Aorta (tissue), 5 donors: Measurements from ENCODE around the gene CST7. TPM values are rescaled to one million over a fixed set of nuclear protein-coding genes. Genes with fewer than 3 reads are reported as not detected.
A peak's percentile ranks its signal among the peaks of the same experiment; 100 is the strongest.

Experiments used
- ATAC-seq: fragments of 200-7000 bp; cut with Tn5 transposase; one replicate; pipeline ENCODE4 v1.9.1; 2022; ENCODE audit warnings: moderate library complexity; ENCODE audit not compliant: low FRiP score
- DNase-seq, 2 donors: peaks; one replicate each; pipeline ENCODE4 v3.0.0-alpha.2; 2020
- H3K27ac ChIP-seq, 2 donors: one replicate each; pipeline ENCODE4 v1.5.1; 2013; ENCODE audit warnings: low read length in 2 of 2, mild to moderate bottlenecking in 2 of 2, moderate library complexity in 2 of 2, control low read depth in 1 of 2, inconsistent platforms in 1 of 2, low read depth in 1 of 2
- H3K27me3 ChIP-seq, 2 donors: one replicate each; pipeline ENCODE4 v1.6.1; 2013; ENCODE audit warnings: control low read depth in 1 of 2, low read length in 1 of 2, mild to moderate bottlenecking in 1 of 2, moderate library complexity in 1 of 2; ENCODE audit not compliant: insufficient read depth in 2 of 2, control insufficient read depth in 1 of 2
- H3K36me3 ChIP-seq, 2 donors: one replicate each; pipeline ENCODE4 v1.6.1; 2013; ENCODE audit warnings: control low read depth in 1 of 2, low read length in 1 of 2, mild to moderate bottlenecking in 1 of 2; ENCODE audit not compliant: insufficient read depth in 2 of 2, control insufficient read depth in 1 of 2
- H3K4me1 ChIP-seq, 2 donors: one replicate each; pipeline ENCODE4 v1.6.1; 2013; ENCODE audit warnings: low read length in 2 of 2, control low read depth in 1 of 2, mild to moderate bottlenecking in 1 of 2, moderate library complexity in 1 of 2; ENCODE audit not compliant: insufficient read depth in 2 of 2, control insufficient read depth in 1 of 2
- H3K4me3 ChIP-seq, 2 donors: one replicate each; pipeline ENCODE4 v1.5.1; 2013; ENCODE audit warnings: low read length in 2 of 2, control low read depth in 1 of 2, mild to moderate bottlenecking in 1 of 2
- H3K9me3 ChIP-seq: one replicate; pipeline ENCODE4 v1.6.1; 2013; ENCODE audit warnings: mild to moderate bottlenecking, low read length; ENCODE audit not compliant: control insufficient read depth
- WGBS, 2 donors: extraction: QIAGEN DNeasy Blood & Tissue Kit; methylation state at CpG; one replicate each; pipeline ENCODE4 v1.1.7; 2013; 5-methylcytosine and 5-hydroxymethylcytosine counted together
- intact Hi-C, 2 donors: fragments of 100-400 bp; cut with DNase I; formaldehyde crosslinking; loops; one replicate each; pipeline versions ENCODE4 v1.14.2 to v1.15.0; 2022
- polyA plus RNA-seq, 2 donors: library from polyadenylated mRNA; stranded (reverse); fragments of 200-250 nt; gene quantifications; one replicate each; pipeline ENCODE4 v1.2.3, GENCODE V29; 2013
- total RNA-seq, 2 donors: library from RNA; stranded (reverse); fragmentation: NEBNext Ultra II Directional; extraction: Animal tissue kit (Norgen Biotek cat#: 25700); gene quantifications; one replicate each; pipeline ENCODE4 v1.2.1, GENCODE V29; 2021
- donor health status: healthy with polysubstance abuse.
- donor health status: Bipolar disorder and iron deficiency.
- donor health status: DM: no; HTN: no; CAD: no.
- donor health status: DM: no; HTN: no; CAD: no.
- donor health status: DM: yes; HTN: yes; CAD: no.

CST7 gene
- total and polyA plus RNA-seq, 4 donors, result 1.0 to 4.6 (median 3.5) TPM

GRCh38 chr20:25005661-25006060 is 56.6 kb downstream of the CST7 start:
- no peak overlapping the region for H3K27ac ChIP-seq
- DNase-seq, result peak in 1 of 2 donors; percentile 70

GRCh38 chr20:25006431-25007167 is 57.5 kb downstream of the CST7 start:
- peak in 1 of 2 donors; percentile 31 for DNase-seq
- 81 to 85% methylated on average over 12 of the region's 12 CpGs for WGBS, 2 donors
- H3K27ac ChIP-seq, result peak overlapping the region in 1 of 2 donors; percentile 7

More at GRCh38 chr20:25005661-25006060, 56.6 kb downstream of the CST7 start:
- no peaks in the 10 kb centered on the region for H3K27me3 ChIP-seq
- H3K4me3 ChIP-seq, result no peak overlapping the region
- H3K9me3 ChIP-seq, result no peaks in the 10 kb centered on the region
- no peak for ATAC-seq
- H3K36me3 ChIP-seq, result peaks cover 0 to 7% of the 10 kb centered on the region in 2 donors
- intact Hi-C loops, result no loop called here
- H3K4me1 ChIP-seq, result no peaks in the 10 kb centered on the region
- WGBS, 2 donors, result 84 to 88% methylated on average over 8 of the region's 8 CpGs

GRCh38 chr20:25007491-25008305 is 58.6 kb downstream of the CST7 start:
- intact Hi-C loops, result no loop called here
- ATAC-seq (peak; percentile 6), DNase-seq (peak in 1 of 2 donors; percentile 59)
- Histone ChIP-seq H3K4me1 (no peaks in the 10 kb centered on the region), H3K9me3 (no peaks in the 10 kb centered on the region), H3K27ac (no peak overlapping the region), H3K4me3 (no peak overlapping the region), H3K36me3 (peaks cover 2 to 9% of the 10 kb centered on the region in 2 donors), H3K27me3 (no peaks in the 10 kb centered on the region)
- WGBS, 2 donors, result 89 to 90% methylated on average over 22 of the region's 22 CpGs

More at GRCh38 chr20:25006431-25007167, 57.5 kb downstream of the CST7 start:
- intact Hi-C loops, result no loop called here
- Histone ChIP-seq H3K36me3 (peaks cover 2 to 7% of the 10 kb centered on the region in 2 donors), H3K4me1 (no peaks in the 10 kb centered on the region), H3K4me3 (no peak overlapping the region), H3K27me3 (no peaks in the 10 kb centered on the region), H3K9me3 (no peaks in the 10 kb centered on the region)
- ATAC-seq, result no peak

GRCh38 chr20:25008388-25009217 is 59.5 kb downstream of the CST7 start:
- DNase-seq, result peak in 1 of 2 donors; percentile 38
- H3K36me3 ChIP-seq, result peaks cover 6 to 9% of the 10 kb centered on the region in 2 donors
- H3K27ac ChIP-seq, result no peak overlapping the region
- no peak overlapping the region for H3K4me3 ChIP-seq
- ATAC-seq, result no peak
- 88 to 90% methylated on average over 11 of the region's 11 CpGs for WGBS, 2 donors
- no peaks in the 10 kb centered on the region for H3K4me1 ChIP-seq
- intact Hi-C loops, result no loop called here
- H3K27me3 ChIP-seq, result no peaks in the 10 kb centered on the region
- no peaks in the 10 kb centered on the region for H3K9me3 ChIP-seq

Other genes starting within 250 kb of the CST7 start
- 10 to 100 TPM; 43.8 to 54.1 TPM for gene APMAP, start 43.5 kb downstream of the CST7 start, total RNA-seq
- gene APMAP, start 43.5 kb downstream of the CST7 start, polyA plus RNA-seq, result 10 to 100 TPM; 23.4 to 37.8 TPM
- 10 to 100 TPM; 14.8 to 23.4 TPM for gene ACSS1, start 108.9 kb downstream of the CST7 start, total RNA-seq
- 10 to 100 TPM in 1 of 2 donors, 1 to 10 TPM in 1; 7.6 to 21.8 TPM for gene ACSS1, start 108.9 kb downstream of the CST7 start, polyA plus RNA-seq
- not detected for gene VSX1, start 132.9 kb downstream of the CST7 start, total RNA-seq
- gene VSX1, start 132.9 kb downstream of the CST7 start, polyA plus RNA-seq, result not detected
- 10 to 100 TPM; 68.8 to 69.8 TPM for gene ENTPD6, start 246.4 kb downstream of the CST7 start, total RNA-seq
- gene ENTPD6, start 246.4 kb downstream of the CST7 start, polyA plus RNA-seq, result 100 to 1,000 TPM in 1 of 2 donors, 10 to 100 TPM in 1; 25.5 to 111 TPM